Spleen (tissue), 7 donors: ENCODE results near the gene PRKCE.

Source experiments
- POLR2A ChIP-seq, 3 donors: fragments of 450-650 bp; IDR thresholded peaks; one replicate each; pipeline ENCODE4 v1.5.1; 2017; ENCODE audit warnings: antibody characterized with exemption in 3 of 3, mild to moderate bottlenecking in 1 of 3
- POLR2AphosphoS5 ChIP-seq, 3 donors: sonication (generic); formaldehyde crosslinking; IDR thresholded peaks; one replicate each; pipeline ENCODE4 v1.5.1; 2017; ENCODE audit warnings: antibody characterized with exemption in 3 of 3
- TF ChIP-seq, protein P1 (sequence below), 11 experiments: fragments of 200-600 bp in 7 of 11; fragments of 450-650 bp in 4 of 11; sonication (generic) in 4 of 11; IDR thresholded peaks in 8 of 11; conservative IDR thresholded peaks in 3 of 11; 1 replicate in 7 of 11; 2 replicates in 4 of 11; pipeline versions ENCODE4 v1.4.0 to v1.8.0; 2016 to 2021; ENCODE audit warnings: antibody characterized with exemption in 11 of 11, inconsistent platforms in 4 of 11, mild to moderate bottlenecking in 1 of 11
- donor health status: DM: no; HTN: no; CAD: no; lungs with moderate emphysema.
- donor health status: DM: no; HTN: no; CAD: no.
- donor health status: DM: no; HTN: no; CAD: no.

DNA sequence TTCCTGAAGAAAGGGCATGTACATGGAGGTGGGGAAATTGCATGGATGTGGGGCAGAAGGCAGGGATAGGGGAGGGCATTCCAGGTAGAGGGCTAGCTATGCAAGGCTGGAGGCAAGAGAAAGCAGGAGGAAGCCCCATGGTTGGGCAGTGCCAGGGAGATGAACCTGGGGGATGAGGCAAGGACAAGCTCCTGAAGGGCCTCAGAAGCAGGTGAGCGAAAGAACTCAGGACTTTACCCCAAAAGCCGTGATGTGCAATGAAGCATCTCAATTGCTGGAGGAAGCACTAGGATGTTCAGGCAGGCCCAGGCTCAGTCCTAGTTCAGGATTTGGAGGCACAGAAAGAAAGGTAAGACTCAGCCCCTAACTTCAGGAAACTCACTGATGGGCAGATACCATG is 528.7 kb downstream of the PRKCE start:
- TF ChIP-seq, protein P1, sequence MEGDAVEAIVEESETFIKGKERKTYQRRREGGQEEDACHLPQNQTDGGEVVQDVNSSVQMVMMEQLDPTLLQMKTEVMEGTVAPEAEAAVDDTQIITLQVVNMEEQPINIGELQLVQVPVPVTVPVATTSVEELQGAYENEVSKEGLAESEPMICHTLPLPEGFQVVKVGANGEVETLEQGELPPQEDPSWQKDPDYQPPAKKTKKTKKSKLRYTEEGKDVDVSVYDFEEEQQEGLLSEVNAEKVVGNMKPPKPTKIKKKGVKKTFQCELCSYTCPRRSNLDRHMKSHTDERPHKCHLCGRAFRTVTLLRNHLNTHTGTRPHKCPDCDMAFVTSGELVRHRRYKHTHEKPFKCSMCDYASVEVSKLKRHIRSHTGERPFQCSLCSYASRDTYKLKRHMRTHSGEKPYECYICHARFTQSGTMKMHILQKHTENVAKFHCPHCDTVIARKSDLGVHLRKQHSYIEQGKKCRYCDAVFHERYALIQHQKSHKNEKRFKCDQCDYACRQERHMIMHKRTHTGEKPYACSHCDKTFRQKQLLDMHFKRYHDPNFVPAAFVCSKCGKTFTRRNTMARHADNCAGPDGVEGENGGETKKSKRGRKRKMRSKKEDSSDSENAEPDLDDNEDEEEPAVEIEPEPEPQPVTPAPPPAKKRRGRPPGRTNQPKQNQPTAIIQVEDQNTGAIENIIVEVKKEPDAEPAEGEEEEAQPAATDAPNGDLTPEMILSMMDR (IDR thresholded peaks at IDR 0.05 in 8 of 11, conservative IDR thresholded peaks at IDR 0.05 in 3 of 11): no peak
- TF ChIP-seq POLR2AphosphoS5 (IDR thresholded peaks at IDR 0.05) (no peak), POLR2A (IDR thresholded peaks at IDR 0.05) (no peak)
